H1 (cell line): ENCODE results near the gene SPDYE3. TPM values are rescaled to one million over a fixed set of nuclear protein-coding genes. Genes with fewer than 3 reads are reported as not detected.

Experiments
- CTCF ChIA-PET: fragments of 300-600 bp; sonication (Branson Sonifier 250); formaldehyde crosslinking; loops from one replicate; lab custom pipeline; 2021; ENCODE audit not compliant: partially characterized antibody; lab: Charles Lee
- POLR2A ChIA-PET: fragments of 300-600 bp; sonication (Branson Sonifier 250); formaldehyde crosslinking; loops from one replicate; lab custom pipeline; 2021; ENCODE audit warnings: inconsistent platforms; ENCODE audit not compliant: partially characterized antibody; lab: Charles Lee
- DNase-seq, 2 experiments: peaks; one replicate each; pipeline versions ENCODE4 v3.0.0 to v3.0.0-alpha.2; 2010 to 2022; ENCODE audit warnings: low spot score in 2 of 2, low read depth in 1 of 2, mixed read lengths in 1 of 2
- FAIRE-seq: peaks from 2 replicates; lab custom pipeline; 2011; peaks lifted over from hg19 to GRCh38; lab: Jason Lieb, UNC
- H2AFZ ChIP-seq: 2 replicates; pipeline ENCODE4 v1.8.1; 2012; ENCODE audit warnings: low read length, inconsistent platforms
- H2AK5ac ChIP-seq: 2 replicates; pipeline ENCODE4 v1.6.1; 2013; ENCODE audit warnings: low read depth, low read length
- H2BK120ac ChIP-seq: replicated peaks from 2 replicates; pipeline ENCODE3; 2013; ENCODE audit warnings: low read depth, low read length, inconsistent platforms
- H2BK12ac ChIP-seq: 2 replicates; pipeline ENCODE4 v1.6.1; 2013; ENCODE audit warnings: low read depth, low read length
- H2BK15ac ChIP-seq: 2 replicates; pipeline ENCODE4 v1.6.1; 2013; ENCODE audit warnings: low read length
- H2BK20ac ChIP-seq: 2 replicates; pipeline ENCODE4 v1.6.1; 2013; ENCODE audit warnings: low read length
- H2BK5ac ChIP-seq: 2 replicates; pipeline ENCODE4 v1.6.1; 2013; ENCODE audit warnings: low read depth, low read length
- H3K14ac ChIP-seq: 2 replicates; pipeline ENCODE4 v1.6.1; 2013; ENCODE audit warnings: inconsistent platforms; ENCODE audit not compliant: insufficient read length
- H3K18ac ChIP-seq: 2 replicates; pipeline ENCODE4 v1.6.1; 2013; ENCODE audit warnings: low read length; ENCODE audit errors: extremely low read depth
- H3K23ac ChIP-seq: 2 replicates; pipeline ENCODE4 v1.6.1; 2013; ENCODE audit warnings: inconsistent platforms; ENCODE audit not compliant: insufficient read length
- H3K23me2 ChIP-seq: 2 replicates; pipeline ENCODE4 v1.6.1; 2013; ENCODE audit warnings: low read depth, low read length
- H3K27ac ChIP-seq: 2 replicates; pipeline ENCODE4 v1.6.1; 2011; ENCODE audit warnings: low read depth, low read length, inconsistent platforms
- H3K27me3 ChIP-seq, 4 experiments: replicated peaks in 1 of 4; 1 replicate in 1 of 4; 2 replicates in 3 of 4; pipeline versions ENCODE4 v1.6.1 to v1.8.1; 2011 to 2013; ENCODE audit warnings: low read length in 3 of 4, mild to moderate bottlenecking in 3 of 4, inconsistent platforms in 2 of 4, mixed read lengths in 2 of 4, moderate library complexity in 1 of 4; ENCODE audit not compliant: control insufficient read depth in 3 of 4, insufficient read depth in 3 of 4; ENCODE audit errors: extremely low read depth in 1 of 4
- H3K36me3 ChIP-seq, 4 experiments: 2 replicates each; pipeline versions ENCODE4 v1.6.1 to v1.8.1; 2011 to 2013; ENCODE audit warnings: mild to moderate bottlenecking in 4 of 4, low read length in 3 of 4, moderate library complexity in 2 of 4, control low read depth in 1 of 4, inconsistent platforms in 1 of 4; ENCODE audit not compliant: insufficient read depth in 4 of 4, control insufficient read depth in 2 of 4
- H3K4ac ChIP-seq: replicated peaks from 2 replicates; pipeline ENCODE3; 2013; ENCODE audit warnings: low read length, low read depth, mixed read lengths, inconsistent platforms; ENCODE audit not compliant: insufficient read length
- H3K4me1 ChIP-seq, 4 experiments: replicated peaks in 1 of 4; 1 replicate in 1 of 4; 2 replicates in 3 of 4; pipeline versions ENCODE4 v1.6.1 to v1.8.1; 2011 to 2013; ENCODE audit warnings: low read length in 3 of 4, inconsistent platforms in 2 of 4, mixed read lengths in 1 of 4; ENCODE audit not compliant: insufficient read depth in 4 of 4, control insufficient read depth in 3 of 4
- H3K4me2 ChIP-seq, 2 experiments: 2 replicates each; pipeline versions ENCODE4 v1.6.1 to v1.8.1; 2011 to 2013; ENCODE audit warnings: low read depth in 2 of 2, low read length in 2 of 2, control low read depth in 1 of 2, inconsistent platforms in 1 of 2, mild to moderate bottlenecking in 1 of 2; ENCODE audit not compliant: insufficient read depth in 1 of 2
- H3K4me3 ChIP-seq, 4 experiments: fragments of 200-600, 300-600 bp in 1 of 4; sonication (generic), shearing (Covaris generic), sonication (Bioruptor Twin) in 1 of 4; 2 replicates each; pipeline versions ENCODE4 v1.5.1 to v1.8.1; 2011 to 2016; ENCODE audit warnings: low read length in 4 of 4, low read depth in 3 of 4, control low read depth in 2 of 4, inconsistent platforms in 2 of 4, mild to moderate bottlenecking in 2 of 4, mixed read lengths in 1 of 4, moderate library complexity in 1 of 4; ENCODE audit not compliant: insufficient read depth in 2 of 4; ENCODE audit errors: extremely low read depth in 1 of 4
- H3K56ac ChIP-seq: replicated peaks from 2 replicates; pipeline ENCODE3; 2013; ENCODE audit warnings: low read depth, mild to moderate bottlenecking, mixed read lengths, low read length, inconsistent platforms; ENCODE audit not compliant: insufficient read length
- H3K79me1 ChIP-seq: 2 replicates; pipeline ENCODE4 v1.6.1; 2013; ENCODE audit warnings: low read depth, low read length, control low read depth
- H3K79me2 ChIP-seq, 2 experiments: 2 replicates each; pipeline versions ENCODE4 v1.6.1 to v1.8.1; 2012 to 2013; ENCODE audit warnings: low read length in 2 of 2, mild to moderate bottlenecking in 2 of 2, inconsistent platforms in 1 of 2; ENCODE audit not compliant: insufficient read depth in 2 of 2, control insufficient read depth in 1 of 2
- H3K9ac ChIP-seq, 4 experiments: replicated peaks in 1 of 4; 1 replicate in 1 of 4; 2 replicates in 3 of 4; pipeline versions ENCODE4 v1.6.1 to v1.8.1; 2011 to 2013; ENCODE audit warnings: low read depth in 3 of 4, low read length in 3 of 4, control low read depth in 2 of 4, mild to moderate bottlenecking in 2 of 4, moderate library complexity in 2 of 4, inconsistent platforms in 1 of 4; ENCODE audit errors: extremely low read depth in 1 of 4
- H3K9me3 ChIP-seq, 2 experiments: 2 replicates each; pipeline versions ENCODE4 v1.6.1 to v1.8.1; 2012 to 2013; ENCODE audit warnings: mild to moderate bottlenecking in 2 of 2, moderate library complexity in 2 of 2, control low read depth in 1 of 2, inconsistent platforms in 1 of 2, low read depth in 1 of 2, low read length in 1 of 2, mixed read lengths in 1 of 2; ENCODE audit not compliant: insufficient read depth in 2 of 2
- H4K20me1 ChIP-seq, 2 experiments: replicated peaks in 1 of 2; 2 replicates each; pipeline versions ENCODE3 to v1.8.1; 2011 to 2013; ENCODE audit warnings: inconsistent platforms in 2 of 2, low read length in 2 of 2, mild to moderate bottlenecking in 1 of 2; ENCODE audit not compliant: insufficient read depth in 2 of 2, control insufficient read depth in 1 of 2
- H4K5ac ChIP-seq: 2 replicates; pipeline ENCODE4 v1.6.1; 2013; ENCODE audit warnings: low read length, low read depth, mixed read lengths, inconsistent platforms; ENCODE audit not compliant: insufficient read length
- H4K8ac ChIP-seq: 2 replicates; pipeline ENCODE4 v1.8.0; 2013; ENCODE audit warnings: mild to moderate bottlenecking, moderate library complexity, low read length, inconsistent platforms; ENCODE audit not compliant: insufficient read depth; ENCODE audit errors: extremely low read depth
- H4K91ac ChIP-seq: replicated peaks from 2 replicates; pipeline ENCODE3; 2013; ENCODE audit warnings: low read length, mixed read lengths, inconsistent platforms; ENCODE audit not compliant: insufficient read length
- CEBPB ChIP-seq: IDR thresholded peaks from 2 replicates; pipeline ENCODE4 v1.6.1; 2012; ENCODE audit warnings: low read depth, low read length
- CHD1 ChIP-seq: IDR thresholded peaks from 2 replicates; pipeline ENCODE4 v1.6.1; 2012; ENCODE audit warnings: low read depth, low read length, improper control_type of control experiment
- GTF2F1 ChIP-seq: IDR thresholded peaks from 2 replicates; pipeline ENCODE4 v1.6.1; 2012; ENCODE audit warnings: low read depth, low read length, improper control_type of control experiment, borderline replicate concordance
- KDM5A ChIP-seq: fragments of 200-600 bp; IDR thresholded peaks from 2 replicates; pipeline ENCODE4 v1.7.1; 2012; ENCODE audit warnings: mild to moderate bottlenecking, low read length, inconsistent platforms, mixed read lengths
- POLR2AphosphoS5 ChIP-seq: IDR thresholded peaks from 2 replicates; pipeline ENCODE4 v1.6.1; 2011; ENCODE audit warnings: low read depth, low read length
- RBBP5 ChIP-seq: IDR thresholded peaks from 2 replicates; pipeline ENCODE4 v1.7.1; 2012; ENCODE audit warnings: low read depth, mild to moderate bottlenecking, inconsistent platforms, low read length, moderate library complexity, borderline replicate concordance
- SP1 ChIP-seq: IDR thresholded peaks from 2 replicates; pipeline ENCODE4 v1.6.1; 2011; ENCODE audit warnings: low read depth, low read length
- TAF7 ChIP-seq: optimal IDR thresholded peaks from 2 replicates; pipeline ENCODE3; 2011; ENCODE audit warnings: low read depth, mild to moderate bottlenecking, inconsistent platforms, low read length, moderate library complexity, borderline replicate concordance
- WGBS, 2 experiments: shearing (Covaris generic) in 1 of 2; methylation state at CpG; one replicate each; pipeline versions ENCODE4 v1.1.6 to v1.1.7; 2013 to 2015; ENCODE audit warnings: low lambda C conversion rate in 2 of 2, mixed read lengths in 2 of 2, inconsistent platforms in 1 of 2, low coverage in 1 of 2, missing lambda C conversion rate in 1 of 2; ENCODE audit not compliant: insufficient replicate concordance in 2 of 2, insufficient coverage in 1 of 2, insufficient read length in 1 of 2; ENCODE audit errors: extremely low coverage in 1 of 2, missing lambda C conversion rate in 1 of 2; 5-methylcytosine and 5-hydroxymethylcytosine counted together
- polyA plus RNA-seq, 7 experiments: library from polyadenylated mRNA; depleted of rRNA in 3 of 7; stranded (reverse) in 5 of 7; unstranded in 2 of 7; fragments of >200 nt in 5 of 7; fragments of 200-250 nt in 2 of 7; gene quantifications; 1 replicate in 5 of 7; 2 replicates in 1 of 7; 4 replicates in 1 of 7; pipeline versions ENCODE4 v1.2.1 to v1.2.3, GENCODE V29; 2011 to 2013; ENCODE audit warnings: missing spikeins in 2 of 7, mixed read lengths in 2 of 7
- total RNA-seq: library from RNA; stranded (reverse); fragmentation: NEBNext Ultra II Directional; extraction: Animal tissue kit (Norgen Biotek cat#: 25700); gene quantifications from 2 replicates; pipeline ENCODE4 v1.2.1, GENCODE V29; 2021
- TF ChIP-seq, protein P1 (sequence below): IDR thresholded peaks from 2 replicates; pipeline ENCODE4 v1.6.1; 2011; ENCODE audit warnings: low read depth, mild to moderate bottlenecking, low read length; ENCODE audit not compliant: insufficient read depth

Gene SPDYE3
- total and polyA plus RNA-seq, 2 of the 8 experiments (the other 6 are each of a cell fraction or from before 2014, with no cell fraction given) = not detected

DNA sequence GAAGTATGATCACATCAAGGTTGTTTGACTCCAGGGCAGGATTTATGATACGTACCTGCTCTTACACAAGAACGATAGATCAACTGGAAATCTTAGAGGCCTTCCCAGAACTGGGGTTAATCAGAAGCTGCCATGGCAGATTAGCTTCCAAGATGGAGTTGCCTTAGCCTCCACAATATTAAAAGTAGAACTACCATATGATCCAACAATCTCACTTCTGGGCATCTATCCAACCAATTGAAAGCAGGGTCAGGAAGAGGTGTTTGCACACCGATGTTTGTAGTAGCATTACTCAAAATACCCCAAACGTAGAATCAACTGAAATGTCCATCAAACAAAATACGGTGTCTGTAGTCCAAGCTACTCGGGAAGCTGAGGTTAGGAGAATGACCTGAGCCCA, 57.0 kb downstream of the SPDYE3 start:
- peaks cover 13 to 60% (median 28%) of the 10 kb centered on the region in 4 experiments for H3K36me3 ChIP-seq
- no peak overlapping the region for H4K91ac ChIP-seq
- H2BK15ac ChIP-seq = no peak overlapping the region

More for the DNA sequence above, 57.0 kb downstream of the SPDYE3 start:
- TF ChIP-seq KDM5A (no peak), CHD1 (no peak), RBBP5 (no peak), CEBPB (no peak), TAF7 (no peak), SP1 (no peak), GTF2F1 (no peak), POLR2AphosphoS5 (no peak)
- TF ChIP-seq, protein P1, sequence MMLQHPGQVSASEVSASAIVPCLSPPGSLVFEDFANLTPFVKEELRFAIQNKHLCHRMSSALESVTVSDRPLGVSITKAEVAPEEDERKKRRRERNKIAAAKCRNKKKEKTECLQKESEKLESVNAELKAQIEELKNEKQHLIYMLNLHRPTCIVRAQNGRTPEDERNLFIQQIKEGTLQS = no peak
- H2AFZ ChIP-seq = no peak overlapping the region
- H3K14ac ChIP-seq = no peak overlapping the region
- H4K8ac ChIP-seq = no peak overlapping the region
- no peaks in the 10 kb centered on the region for H3K27me3 ChIP-seq
- WGBS, 2 experiments = 95% methylated on average over 6 of the region's 6 CpGs; no CpG with 5 or more reads in 1 of the 2 experiments
- no peak overlapping the region for H2BK5ac ChIP-seq
- no peak overlapping the region for H3K9ac ChIP-seq
- ChIA-PET POLR2A (interaction anchor here (0.7 to 2.5 kb wide), 8 partner anchors 9 to 691 kb away, joined by 3 to 12 read pairs (median 5); no protein-coding TSS in a partner anchor), CTCF (interaction anchor here (1.1 to 1.4 kb wide), 3 partner anchors 17 to 42 kb away, joined by 3 read pairs; no protein-coding TSS in a partner anchor)
- H4K20me1 ChIP-seq = no peaks in the 10 kb centered on the region
- no peak overlapping the region for H2BK120ac ChIP-seq
- no peak overlapping the region for H3K56ac ChIP-seq
- FAIRE-seq (no peak), DNase-seq (no peak)
- H4K5ac ChIP-seq = no peak overlapping the region
- peaks cover 2% of the 10 kb centered on the region; the same call in 1 of the 2 replicates for H3K79me1 ChIP-seq
- no peak overlapping the region for H3K4me3 ChIP-seq
- no peak overlapping the region for H3K27ac ChIP-seq
- H3K23me2 ChIP-seq = no peaks in the 10 kb centered on the region
- no peak overlapping the region for H3K23ac ChIP-seq
- no peak overlapping the region for H2AK5ac ChIP-seq
- H3K79me2 ChIP-seq = no peaks in the 10 kb centered on the region
- no peak overlapping the region for H2BK12ac ChIP-seq
- H3K18ac ChIP-seq = no peak overlapping the region
- H3K4ac ChIP-seq = no peak overlapping the region
- no peaks in the 10 kb centered on the region for H3K9me3 ChIP-seq
- H3K4me1 ChIP-seq = peaks cover 0 to 6% (median 4%) of the 10 kb centered on the region in 4 experiments; a peak in 6 of 7 replicates
- H3K4me2 ChIP-seq = no peak overlapping the region
- no peak overlapping the region for H2BK20ac ChIP-seq
